Activated CD4-positive, alpha-beta T cell treated with anti-CD3 and anti-CD28 coated beads for 36 hours (primary cell): ENCODE results near the gene FRMPD3. TPM values are rescaled to one million over a fixed set of nuclear protein-coding genes. Genes with fewer than 3 reads are reported as not detected.
A peak's percentile ranks its signal among the peaks of the same experiment; 100 is the strongest.
"Not testable (repeated sequence)": the region's sequence is repeated elsewhere in the genome, so short reads cannot be mapped to it uniquely, and the experiment has no call there.

ENCODE experiments used
- ATAC-seq: fragments of 200-7000 bp; cut with Tn5 transposase; one replicate; pipeline ENCODE4 v1.10.0; 2021; ENCODE audit warnings: mild to moderate bottlenecking, moderate library complexity
- CTCF ChIA-PET: fragments of 350-600 bp; sonication (Branson Sonifier 250); formaldehyde crosslinking; loops from one replicate; lab custom pipeline; 2021; ENCODE audit warnings: antibody characterized with exemption; lab: Charles Lee
- POLR2A ChIA-PET: fragments of 350-600 bp; sonication (Branson Sonifier 250); formaldehyde crosslinking; loops from one replicate; lab custom pipeline; 2021; ENCODE audit warnings: antibody characterized with exemption, inconsistent platforms; lab: Charles Lee
- DNase-seq: peaks from one replicate; pipeline ENCODE4 v3.0.0-alpha.2; 2020
- H3K27ac Mint-ChIP-seq: one replicate; pipeline ENCODE4 v1.8.0; 2021; ENCODE audit warnings: mixed read lengths
- H3K27me3 Mint-ChIP-seq: one replicate; pipeline ENCODE4 v1.8.0; 2021; ENCODE audit warnings: mixed read lengths
- H3K36me3 Mint-ChIP-seq: one replicate; pipeline ENCODE4 v1.8.0; 2021; ENCODE audit warnings: low read depth, mixed read lengths
- H3K4me1 Mint-ChIP-seq: one replicate; pipeline ENCODE4 v1.8.0; 2021; ENCODE audit warnings: mixed read lengths
- H3K4me3 Mint-ChIP-seq: one replicate; pipeline ENCODE4 v1.8.0; 2021; ENCODE audit warnings: mild to moderate bottlenecking, moderate library complexity, mixed read lengths
- H3K9me3 Mint-ChIP-seq: one replicate; pipeline ENCODE4 v1.8.0; 2021; ENCODE audit warnings: low read depth, mixed read lengths
- intact Hi-C, 2 experiments: fragments of 100-400 bp; cut with DNase I in 1 of 2; cut with micrococcal nuclease in 1 of 2; formaldehyde crosslinking; loops; one replicate each; pipeline versions ENCODE4 v1.14.2 to v1.15.1; 2022 to 2024; cut with DNase I, micrococcal nuclease
- total RNA-seq, 2 experiments: library from RNA; stranded (reverse); gene quantifications; one replicate each; pipeline ENCODE4 v1.2.3, GENCODE V29; 2021

FRMPD3 gene
- total RNA-seq, 2 experiments from 2014 or later = not detected

- POLR2A ChIA-PET = no interaction called here
Measured at GRCh38 chrX:107450823-107451509, 1.5 kb downstream of the FRMPD3 start.

GRCh38 chrX:107451731-107452130, 2.3 kb downstream of the FRMPD3 start:
- peak; percentile 11 for DNase-seq
- H3K9me3 Mint-ChIP-seq = no peaks in the 10 kb centered on the region
- ATAC-seq = no peak
- H3K4me3 Mint-ChIP-seq = no peak overlapping the region
- ChIA-PET CTCF (interaction anchor here (0.6 to 1.3 kb wide), 3 partner anchors 17 to 268 kb away, joined by 3 read pairs; no protein-coding TSS in a partner anchor), POLR2A (no interaction called here)
- H3K36me3 Mint-ChIP-seq = no peaks in the 10 kb centered on the region
- no peak overlapping the region for H3K27ac Mint-ChIP-seq
- intact Hi-C loops = loop anchor here in 1 of 2 experiments (5.0 to 10.0 kb wide), 2 partner anchors 323 to 969 kb away; partner anchors contain the start of genes NCBP2L and TSC22D3
- peaks cover 16% of the 10 kb centered on the region for H3K4me1 Mint-ChIP-seq
- H3K27me3 Mint-ChIP-seq = peaks cover 39% of the 10 kb centered on the region

More at GRCh38 chrX:107450823-107451509, 1.5 kb downstream of the FRMPD3 start:
- DNase-seq = peak; percentile 45
- Mint-ChIP-seq H3K4me3 (peak overlapping the region; percentile 43), H3K9me3 (no peaks in the 10 kb centered on the region), H3K27me3 (peaks cover 43% of the 10 kb centered on the region), H3K27ac (no peak overlapping the region), H3K4me1 (peaks cover 16% of the 10 kb centered on the region), H3K36me3 (no peaks in the 10 kb centered on the region)
- ATAC-seq = no peak
- intact Hi-C loops = loop anchor here in 1 of 2 experiments (5.0 to 10.0 kb wide), 2 partner anchors 324 to 969 kb away; partner anchors contain the start of genes NCBP2L and TSC22D3
- CTCF ChIA-PET = interaction anchor here (0.7 to 1.0 kb wide), 2 partner anchors 17 to 90 kb away, joined by 3 read pairs; no protein-coding TSS in a partner anchor

DNA sequence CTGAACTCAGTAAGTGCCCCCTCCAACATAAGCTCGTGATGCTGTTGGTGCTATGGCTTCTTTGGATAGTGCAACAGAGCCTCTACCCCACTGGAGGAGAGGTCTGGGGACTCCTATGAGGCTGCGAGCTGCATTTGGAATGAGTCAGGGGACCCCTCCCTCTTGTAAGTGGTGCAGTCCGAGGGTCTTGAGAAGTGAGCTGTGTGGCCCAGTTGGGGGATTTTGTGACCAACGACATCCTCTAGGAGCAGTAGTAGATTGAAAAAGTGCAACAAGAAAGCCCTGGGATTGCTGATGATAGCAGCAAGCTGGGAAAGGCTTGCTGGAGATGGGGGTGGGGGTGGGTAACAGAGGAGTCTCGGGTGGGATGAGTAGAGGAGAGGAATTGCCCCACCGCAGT, 3.1 kb downstream of the FRMPD3 start:
- ChIA-PET CTCF (interaction anchor here (1.0 to 1.4 kb wide), 3 partner anchors 86 to 324 kb away, joined by 3 read pairs; partner anchors contain the start of gene NCBP2L), POLR2A (no interaction called here)
- no peak for DNase-seq
- H3K4me3 Mint-ChIP-seq = no peak overlapping the region
- no peaks in the 10 kb centered on the region for H3K36me3 Mint-ChIP-seq
- H3K9me3 Mint-ChIP-seq = no peaks in the 10 kb centered on the region
- peaks cover 16% of the 10 kb centered on the region for H3K4me1 Mint-ChIP-seq
- H3K27ac Mint-ChIP-seq = no peak overlapping the region
- ATAC-seq = no peak
- H3K27me3 Mint-ChIP-seq = peaks cover 40% of the 10 kb centered on the region
- intact Hi-C loops = loop anchor here in 1 of 2 experiments (5.0 to 10.0 kb wide), 2 partner anchors 322 to 970 kb away; partner anchors contain the start of genes NCBP2L and TSC22D3

GRCh38 chrX:107454302-107454701, 4.8 kb downstream of the FRMPD3 start:
- H3K36me3 Mint-ChIP-seq = no peaks in the 10 kb centered on the region
- H3K9me3 Mint-ChIP-seq = no peaks in the 10 kb centered on the region
- DNase-seq (peak; percentile 59), ATAC-seq (peak; percentile 95)
- no peak overlapping the region for H3K27ac Mint-ChIP-seq
- ChIA-PET CTCF (interaction anchor here (0.9 kb wide), 1 partner anchor 11 kb away, joined by 3 read pairs; no protein-coding TSS in a partner anchor), POLR2A (no interaction called here)
- intact Hi-C loops = loop anchor here in 1 of 2 experiments (5.0 to 10.0 kb wide), 2 partner anchors 320 to 972 kb away; partner anchors contain the start of genes NCBP2L and TSC22D3
- no peak overlapping the region for H3K4me3 Mint-ChIP-seq
- H3K27me3 Mint-ChIP-seq = peaks cover 39% of the 10 kb centered on the region
- peaks cover 14% of the 10 kb centered on the region for H3K4me1 Mint-ChIP-seq

DNA sequence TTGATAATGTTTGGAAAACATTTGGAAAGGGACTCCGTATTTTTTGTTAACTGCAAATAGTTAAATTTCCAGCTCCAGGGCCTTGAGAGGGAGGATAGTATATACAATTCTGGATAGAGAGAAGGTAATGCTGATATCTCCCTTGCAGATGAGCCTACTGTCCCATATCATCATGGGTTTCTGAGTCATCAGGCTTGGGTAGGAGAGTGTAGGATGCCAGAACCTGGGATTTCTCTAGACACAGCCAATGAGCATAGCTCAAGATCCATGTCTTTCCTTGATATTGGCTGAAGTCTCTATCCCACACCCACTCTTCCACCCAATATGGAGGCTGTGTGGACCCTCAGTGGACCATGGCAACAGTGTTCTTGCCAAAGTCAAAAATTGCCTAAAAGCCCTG, 7.8 kb downstream of the FRMPD3 start:
- Mint-ChIP-seq H3K36me3 (no peaks in the 10 kb centered on the region), H3K9me3 (no peaks in the 10 kb centered on the region), H3K27ac (no peak overlapping the region), H3K4me3 (no peak overlapping the region), H3K4me1 (no peaks in the 10 kb centered on the region), H3K27me3 (peaks cover 31% of the 10 kb centered on the region)
- ATAC-seq = no peak
- intact Hi-C loops = loop anchor here in 1 of 2 experiments (10.0 kb wide), 1 partner anchor 318 kb away; the partner anchor contains the start of genes NCBP2L and TSC22D3
- ChIA-PET POLR2A (no interaction called here), CTCF (interaction anchor here (0.6 kb wide), 1 partner anchor 592 kb away, joined by 3 read pairs; no protein-coding TSS in a partner anchor)
- no peak for DNase-seq

DNA sequence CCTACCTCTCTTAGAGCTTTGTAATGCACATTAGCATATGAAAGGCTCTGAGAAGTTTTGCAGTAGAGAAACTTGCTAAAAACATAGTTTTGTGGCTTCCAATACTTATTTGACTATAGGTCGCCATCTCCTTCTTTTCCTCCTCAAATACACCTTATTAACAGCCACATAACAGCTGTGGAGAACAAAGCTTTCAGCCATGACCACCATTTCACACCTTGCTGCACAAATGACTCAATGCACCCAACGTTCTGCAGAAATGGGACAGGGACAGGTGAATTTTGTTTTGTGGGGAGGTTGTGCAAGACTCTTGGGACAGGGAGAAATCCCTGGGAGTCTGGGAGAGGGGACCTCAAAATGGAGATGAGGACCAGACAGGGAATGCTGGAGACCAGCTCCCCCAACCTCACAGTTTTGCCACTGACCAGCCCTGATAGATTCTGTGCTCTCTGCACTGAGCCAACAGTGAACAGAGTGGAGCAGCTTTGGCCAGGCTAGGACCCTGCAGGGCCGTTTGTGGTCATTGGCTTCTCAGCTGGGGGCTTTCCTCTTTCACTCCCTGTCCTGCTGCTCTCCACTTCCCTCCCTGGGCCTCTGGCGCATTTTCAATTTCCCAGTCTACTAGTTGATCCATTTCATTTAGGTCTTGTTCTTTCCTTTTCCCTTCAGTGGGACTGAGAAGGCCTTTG, 16.6 kb downstream of the FRMPD3 start:
- Mint-ChIP-seq H3K27ac (no peak overlapping the region), H3K4me1 (no peaks in the 10 kb centered on the region), H3K9me3 (no peaks in the 10 kb centered on the region), H3K36me3 (no peaks in the 10 kb centered on the region), H3K27me3 (peaks cover 6% of the 10 kb centered on the region), H3K4me3 (no peak overlapping the region)
- POLR2A ChIA-PET = no interaction called here
- peak; percentile 10 for DNase-seq
- intact Hi-C loops = no loop called here
- CTCF ChIA-PET = interaction anchor here (0.8 kb wide), 1 partner anchor 264 kb away, joined by 3 read pairs; no protein-coding TSS in a partner anchor
- peak; percentile 36 for ATAC-seq

GRCh38 chrX:107467271-107467670, 17.8 kb downstream of the FRMPD3 start:
- DNase-seq (no peak), ATAC-seq (peak; percentile 63)
- Mint-ChIP-seq H3K27me3 (peaks cover 2% of the 10 kb centered on the region), H3K27ac (no peak overlapping the region), H3K4me3 (no peak overlapping the region), H3K9me3 (no peaks in the 10 kb centered on the region), H3K4me1 (no peaks in the 10 kb centered on the region), H3K36me3 (no peaks in the 10 kb centered on the region)
- CTCF ChIA-PET = no interaction called here
- intact Hi-C loops = no loop called here
- POLR2A ChIA-PET = no interaction called here

DNA sequence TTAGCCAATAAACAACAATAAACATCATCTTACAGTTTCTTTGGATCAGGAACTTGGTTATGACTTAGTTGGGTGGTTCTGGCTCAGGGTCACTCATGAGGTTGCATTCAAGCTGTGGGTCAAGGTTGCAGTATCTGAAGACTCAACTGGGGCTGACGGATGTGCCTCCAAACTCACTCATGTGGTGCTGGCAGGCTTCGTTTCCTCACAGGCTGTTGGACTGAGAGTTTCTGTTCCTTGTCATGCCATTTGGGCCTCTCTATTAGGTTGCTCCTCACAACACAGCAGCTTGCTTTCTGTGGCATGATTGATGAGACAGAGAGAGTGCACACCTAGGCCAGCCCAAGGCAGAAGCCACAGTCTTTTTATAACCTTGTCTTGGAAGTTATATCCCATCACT, 20.7 kb downstream of the FRMPD3 start:
- no peaks in the 10 kb centered on the region for H3K36me3 Mint-ChIP-seq
- POLR2A ChIA-PET = no interaction called here

DNA sequence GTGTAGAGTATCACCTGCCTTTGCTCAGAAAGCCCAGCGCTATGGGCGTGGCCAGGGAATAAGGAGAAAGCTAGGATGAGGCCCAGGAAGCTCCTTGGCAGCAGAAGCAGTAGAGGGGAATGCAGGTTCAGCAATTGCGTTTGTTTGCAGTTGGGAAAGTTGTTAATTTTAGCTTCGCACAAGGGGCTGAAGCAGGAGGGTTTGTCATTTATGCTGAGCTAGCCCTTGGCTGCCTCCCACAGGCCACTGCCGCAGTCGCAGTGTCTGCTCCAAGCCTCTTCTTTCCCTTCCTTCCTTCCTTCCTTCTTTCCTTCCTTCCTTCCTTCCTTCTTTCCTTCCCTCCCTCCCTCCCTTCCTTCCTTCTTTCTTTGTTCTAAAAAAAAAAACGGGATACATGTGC, 21.5 kb downstream of the FRMPD3 start:
- no peaks in the 10 kb centered on the region for H3K36me3 Mint-ChIP-seq
- H3K27me3 Mint-ChIP-seq = peaks cover 5% of the 10 kb centered on the region
- ChIA-PET CTCF (interaction anchor here (0.8 kb wide), 1 partner anchor 16 kb away, joined by 3 read pairs; no protein-coding TSS in a partner anchor), POLR2A (no interaction called here)
- H3K4me1 Mint-ChIP-seq = no peaks in the 10 kb centered on the region
- intact Hi-C loops = no loop called here
- DNase-seq (no peak), ATAC-seq (no peak)
- H3K9me3 Mint-ChIP-seq = no peaks in the 10 kb centered on the region
- H3K4me3 Mint-ChIP-seq = no peak overlapping the region
- H3K27ac Mint-ChIP-seq = no peak overlapping the region

More for the DNA sequence above, 20.7 kb downstream of the FRMPD3 start:
- Mint-ChIP-seq H3K4me3 (no peak overlapping the region), H3K4me1 (no peaks in the 10 kb centered on the region), H3K9me3 (no peaks in the 10 kb centered on the region), H3K27ac (no peak overlapping the region), H3K27me3 (peaks cover 5% of the 10 kb centered on the region)
- DNase-seq (no peak), ATAC-seq (no peak)
- intact Hi-C loops = no loop called here
- CTCF ChIA-PET = no interaction called here

- H3K36me3 Mint-ChIP-seq, H3K27me3 Mint-ChIP-seq, DNase-seq, H3K27ac Mint-ChIP-seq, intact Hi-C loops, ATAC-seq, POLR2A ChIA-PET, H3K4me3 Mint-ChIP-seq, H3K9me3 Mint-ChIP-seq, H3K4me1 Mint-ChIP-seq: not testable (repeated sequence)
- CTCF ChIA-PET = interaction anchor here (0.8 kb wide), 1 partner anchor 17 kb away, joined by 3 read pairs; no protein-coding TSS in a partner anchor
Measured at GRCh38 chrX:107471420-107471819, 22.0 kb downstream of the FRMPD3 start.

DNA sequence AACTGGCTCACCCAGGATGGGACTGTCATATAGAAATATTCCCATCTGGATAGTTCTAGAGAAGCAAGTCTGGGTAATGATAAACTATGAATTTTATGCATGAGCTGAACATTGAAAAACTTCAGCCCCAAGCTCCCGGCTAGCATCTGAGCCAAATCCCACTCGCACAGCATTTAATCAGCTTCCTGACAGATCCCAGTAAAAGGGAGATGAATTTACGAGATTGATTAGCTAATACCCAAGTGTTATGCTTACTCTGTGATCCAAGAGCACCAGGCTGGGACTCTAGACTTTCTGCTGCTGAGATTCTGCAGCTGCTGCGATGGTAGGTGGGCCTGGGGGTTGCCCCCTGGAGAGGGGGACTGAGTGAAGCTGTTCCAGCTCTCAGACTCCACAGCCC, 28.0 kb downstream of the FRMPD3 start:
- Mint-ChIP-seq H3K4me1 (no peaks in the 10 kb centered on the region), H3K27ac (no peak overlapping the region), H3K27me3 (peaks cover 9% of the 10 kb centered on the region), H3K4me3 (no peak overlapping the region), H3K9me3 (no peaks in the 10 kb centered on the region), H3K36me3 (no peaks in the 10 kb centered on the region)
- intact Hi-C loops = no loop called here
- CTCF ChIA-PET = interaction anchor here (0.6 to 1.1 kb wide), 2 partner anchors 16 to 583 kb away, joined by 3 read pairs; no protein-coding TSS in a partner anchor
- ATAC-seq (no peak), DNase-seq (no peak)
- POLR2A ChIA-PET = no interaction called here
